HFFc6 (cell line): ENCODE data around the gene MYO1A. TPM values are rescaled to one million over a fixed set of nuclear protein-coding genes. Genes with fewer than 3 reads are reported as not detected.

Experiments
- DNase-seq: peaks from one replicate; pipeline ENCODE4 v3.0.0-alpha.2; 2018
- H3K27ac Mint-ChIP-seq: 2 replicates; pipeline ENCODE4 v1.8.0; 2020; ENCODE audit warnings: mild to moderate bottlenecking, mixed read lengths
- H3K27me3 Mint-ChIP-seq: 2 replicates; pipeline ENCODE4 v1.8.0; 2021; ENCODE audit warnings: mild to moderate bottlenecking, moderate library complexity, mixed read lengths; ENCODE audit not compliant: insufficient read depth
- H3K36me3 Mint-ChIP-seq: 2 replicates; pipeline ENCODE4 v1.8.0; 2021; ENCODE audit warnings: low read depth, mixed read lengths
- H3K4me1 Mint-ChIP-seq: 2 replicates; pipeline ENCODE4 v1.8.0; 2020; ENCODE audit warnings: low read depth, mixed read lengths
- H3K4me3 Mint-ChIP-seq: 2 replicates; pipeline ENCODE4 v1.8.0; 2020; ENCODE audit warnings: mild to moderate bottlenecking, moderate library complexity, mixed read lengths
- H3K9me3 Mint-ChIP-seq: 2 replicates; pipeline ENCODE4 v1.8.0; 2020; ENCODE audit warnings: mild to moderate bottlenecking, mixed read lengths
- total RNA-seq, 6 experiments: library from RNA; stranded (reverse); fragmentation: NEBNext Ultra II Directional; extraction: Animal tissue kit (Norgen Biotek cat#: 25700); gene quantifications; 2 replicates in 1 of 6; 3 replicates in 5 of 6; pipeline ENCODE4 v1.2.3, GENCODE V29; 2021
- TF ChIP-seq, protein P1 (sequence below): fragments of 200-600 bp; sonication (generic); IDR thresholded peaks from 2 replicates; pipeline ENCODE4 v1.5.0; 2021; ENCODE audit warnings: antibody characterized with exemption, mild to moderate bottlenecking

The MYO1A gene
- total RNA-seq, 6 experiments from 2014 or later = 0.23 TPM; not detected in 5

- Mint-ChIP-seq H3K4me1 (peaks cover 77% of the 10 kb centered on the region), H3K4me3 (peak overlapping the region; percentile 96), H3K27ac (peak overlapping the region; percentile 92), H3K36me3 (peaks cover 39% of the 10 kb centered on the region), H3K27me3 (peaks cover 25% of the 10 kb centered on the region), H3K9me3 (no peaks in the 10 kb centered on the region)
- no peak for DNase-seq
- TF ChIP-seq, protein P1, sequence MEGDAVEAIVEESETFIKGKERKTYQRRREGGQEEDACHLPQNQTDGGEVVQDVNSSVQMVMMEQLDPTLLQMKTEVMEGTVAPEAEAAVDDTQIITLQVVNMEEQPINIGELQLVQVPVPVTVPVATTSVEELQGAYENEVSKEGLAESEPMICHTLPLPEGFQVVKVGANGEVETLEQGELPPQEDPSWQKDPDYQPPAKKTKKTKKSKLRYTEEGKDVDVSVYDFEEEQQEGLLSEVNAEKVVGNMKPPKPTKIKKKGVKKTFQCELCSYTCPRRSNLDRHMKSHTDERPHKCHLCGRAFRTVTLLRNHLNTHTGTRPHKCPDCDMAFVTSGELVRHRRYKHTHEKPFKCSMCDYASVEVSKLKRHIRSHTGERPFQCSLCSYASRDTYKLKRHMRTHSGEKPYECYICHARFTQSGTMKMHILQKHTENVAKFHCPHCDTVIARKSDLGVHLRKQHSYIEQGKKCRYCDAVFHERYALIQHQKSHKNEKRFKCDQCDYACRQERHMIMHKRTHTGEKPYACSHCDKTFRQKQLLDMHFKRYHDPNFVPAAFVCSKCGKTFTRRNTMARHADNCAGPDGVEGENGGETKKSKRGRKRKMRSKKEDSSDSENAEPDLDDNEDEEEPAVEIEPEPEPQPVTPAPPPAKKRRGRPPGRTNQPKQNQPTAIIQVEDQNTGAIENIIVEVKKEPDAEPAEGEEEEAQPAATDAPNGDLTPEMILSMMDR = no peak
Measured at GRCh38 chr12:57092529-57092862, 42.6 kb upstream of the MYO1A start.

DNA sequence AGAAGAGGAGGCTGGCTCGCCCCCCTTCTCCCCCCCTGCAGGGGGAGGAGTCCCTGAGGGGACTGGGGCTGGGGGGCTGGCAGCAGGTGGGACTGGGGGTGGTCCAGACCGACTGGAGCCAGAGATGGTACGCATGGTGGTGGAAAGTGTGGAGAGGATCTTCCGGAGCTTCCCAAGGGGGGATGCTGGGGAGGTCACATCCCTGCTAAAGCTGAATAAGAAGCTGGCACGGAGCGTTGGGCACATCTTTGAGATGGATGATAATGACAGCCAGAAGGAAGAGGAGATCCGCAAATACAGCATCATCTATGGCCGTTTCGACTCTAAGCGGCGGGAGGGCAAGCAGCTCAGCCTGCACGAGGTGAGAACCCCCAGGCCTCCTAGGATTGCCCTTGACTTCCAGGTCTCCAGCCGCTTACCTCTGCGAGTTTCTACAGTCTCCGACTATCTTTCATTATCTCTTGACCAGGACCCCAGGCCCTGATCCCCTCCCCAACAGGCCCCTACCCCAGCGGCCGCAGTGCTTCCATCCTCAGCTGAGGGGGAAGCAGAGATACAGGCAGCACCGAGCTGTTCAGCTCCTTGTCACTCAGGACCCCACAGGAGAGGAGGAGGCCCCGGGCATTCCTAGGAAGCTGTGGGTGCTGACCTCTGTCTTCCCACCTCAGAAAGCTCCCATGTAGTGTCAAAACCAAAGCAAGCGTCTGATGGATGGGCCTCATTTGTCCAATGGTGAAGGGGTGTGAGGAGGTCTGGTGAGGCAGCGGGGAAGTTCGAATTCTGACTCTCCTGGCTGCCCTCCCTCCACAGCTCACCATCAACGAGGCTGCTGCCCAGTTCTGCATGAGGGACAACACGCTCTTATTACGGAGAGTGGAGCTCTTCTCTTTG, 42.0 kb upstream of the MYO1A start:
- Mint-ChIP-seq H3K36me3 (peaks cover 34% of the 10 kb centered on the region), H3K27ac (peak overlapping the region; percentile 92), H3K9me3 (no peaks in the 10 kb centered on the region), H3K4me1 (peaks cover 72% of the 10 kb centered on the region), H3K4me3 (peak overlapping the region; percentile 96), H3K27me3 (peaks cover 25% of the 10 kb centered on the region)
- TF ChIP-seq, protein P1 = no peak
- DNase-seq = no peak

DNA sequence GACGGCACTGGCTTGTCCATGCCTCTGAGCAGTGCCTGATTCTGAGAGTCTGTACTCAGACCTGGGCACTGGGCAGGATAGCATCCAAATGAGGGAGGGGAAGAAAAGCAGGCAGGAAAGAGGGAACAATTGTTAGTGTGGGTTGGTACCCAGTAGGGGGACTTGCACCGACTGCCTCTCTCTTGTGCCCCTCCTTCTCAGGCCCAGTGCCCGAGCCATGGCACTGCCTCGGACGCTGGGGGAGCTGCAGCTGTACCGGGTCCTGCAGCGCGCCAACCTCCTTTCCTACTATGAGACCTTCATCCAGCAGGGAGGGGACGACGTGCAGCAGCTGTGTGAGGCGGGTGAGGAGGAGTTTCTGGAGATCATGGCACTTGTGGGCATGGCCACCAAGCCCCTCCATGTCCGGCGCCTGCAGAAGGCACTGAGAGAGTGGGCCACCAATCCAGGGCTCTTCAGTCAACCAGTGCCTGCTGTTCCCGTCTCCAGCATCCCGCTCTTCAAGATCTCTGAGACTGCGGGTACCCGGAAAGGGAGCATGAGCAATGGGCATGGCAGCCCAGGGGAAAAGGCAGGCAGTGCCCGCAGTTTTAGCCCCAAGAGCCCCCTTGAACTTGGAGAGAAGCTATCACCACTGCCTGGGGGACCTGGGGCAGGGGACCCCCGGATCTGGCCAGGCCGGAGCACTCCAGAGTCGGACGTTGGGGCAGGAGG, 41.2 kb upstream of the MYO1A start:
- peaks cover 72% of the 10 kb centered on the region for H3K4me1 Mint-ChIP-seq
- H3K4me3 Mint-ChIP-seq = peak overlapping the region; percentile 96
- peaks cover 21% of the 10 kb centered on the region for H3K27me3 Mint-ChIP-seq
- DNase-seq = peak; percentile 35
- peaks cover 26% of the 10 kb centered on the region for H3K36me3 Mint-ChIP-seq
- TF ChIP-seq, protein P1 = peak; percentile 36
- peak overlapping the region; percentile 75 for H3K27ac Mint-ChIP-seq
- H3K9me3 Mint-ChIP-seq = no peaks in the 10 kb centered on the region

DNA sequence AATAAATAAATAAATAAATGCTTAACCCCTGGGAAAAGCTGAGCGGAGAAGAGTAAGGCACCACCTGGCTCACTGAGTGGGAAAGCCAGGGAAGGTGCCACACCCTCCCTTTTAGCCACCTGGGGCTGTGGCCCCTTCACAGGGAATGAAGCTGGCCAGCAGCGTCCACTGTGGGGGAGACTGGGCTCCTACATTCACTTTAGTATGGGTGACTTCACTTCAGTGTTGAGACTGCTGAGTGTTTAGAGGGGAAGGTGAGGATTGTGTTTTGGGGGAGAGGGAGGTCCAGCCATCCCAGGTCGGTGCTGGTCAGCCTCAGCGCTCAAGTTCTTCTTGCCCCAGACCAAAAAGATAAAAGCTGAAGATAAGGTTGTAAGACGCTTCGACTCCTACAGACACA, 40.6 kb upstream of the MYO1A start:
- H3K27ac Mint-ChIP-seq = peak overlapping the region; percentile 75
- peaks cover 73% of the 10 kb centered on the region for H3K4me1 Mint-ChIP-seq
- no peaks in the 10 kb centered on the region for H3K9me3 Mint-ChIP-seq
- TF ChIP-seq, protein P1 = no peak
- H3K4me3 Mint-ChIP-seq = peak overlapping the region; percentile 96
- H3K36me3 Mint-ChIP-seq = peaks cover 22% of the 10 kb centered on the region
- H3K27me3 Mint-ChIP-seq = peaks cover 21% of the 10 kb centered on the region
- no peak for DNase-seq

- Mint-ChIP-seq H3K27ac (peak overlapping the region; percentile 86), H3K4me1 (peaks cover 71% of the 10 kb centered on the region), H3K36me3 (peaks cover 21% of the 10 kb centered on the region), H3K27me3 (peaks cover 19% of the 10 kb centered on the region), H3K4me3 (peak overlapping the region; percentile 96), H3K9me3 (no peaks in the 10 kb centered on the region)
- peak; percentile 38 for DNase-seq
- TF ChIP-seq, protein P1 = no peak
Measured at GRCh38 chr12:57089271-57090245, 39.6 kb upstream of the MYO1A start.
